GM12878 (cell line): Measurements from ENCODE around the gene CSH2. TPM values are rescaled to one million over a fixed set of nuclear protein-coding genes. Genes with fewer than 3 reads are reported as not detected.

Source experiments
- ATAC-seq: fragments of 200-7000 bp; cut with Tn5 transposase; 3 replicates; pipeline ENCODE4 v1.9.1; 2020; ENCODE audit warnings: mild to moderate bottlenecking, moderate library complexity
- BruUV-seq: library from RNA; stranded (reverse); fragments of 400-500 nt; replicated peaks from 2 replicates; lab custom pipeline; 2021; lab: Mats Ljungman, UMichigan
- CTCF ChIA-PET: fragments of 300-600 bp; sonication (Branson Sonifier 250); formaldehyde crosslinking; extraction: SDS; loops from one replicate; lab custom pipeline; 2021; ENCODE audit warnings: inconsistent platforms; lab: Yijun Ruan, JAX
- POLR2A ChIA-PET: fragments of 350-600 bp; formaldehyde crosslinking; extraction: SDS; loops from one replicate; lab custom pipeline; 2021; ENCODE audit warnings: inconsistent platforms; lab: Charles Lee
- RAD21 ChIA-PET: fragments of 300-600 bp; sonication (Branson Sonifier 250); formaldehyde crosslinking; loops from one replicate; lab custom pipeline; 2023; ENCODE audit warnings: antibody characterized with exemption; ENCODE audit not compliant: unreplicated experiment; lab: Charles Lee
- SMC1A ChIA-PET: fragments of 300-600 bp; sonication (Branson Sonifier 250); formaldehyde crosslinking; loops from one replicate; lab custom pipeline; 2023; ENCODE audit not compliant: unreplicated experiment, uncharacterized antibody; lab: Charles Lee
- DNase-seq: peaks from one replicate; pipeline ENCODE4 v3.0.0-alpha.2; 2011; ENCODE audit warnings: low read depth, low spot score
- FAIRE-seq: peaks from 3 replicates; lab custom pipeline; 2011; peaks lifted over from hg19 to GRCh38; lab: Jason Lieb, UNC
- H2AFZ ChIP-seq: 2 replicates; pipeline ENCODE4 v1.6.0; 2011; ENCODE audit warnings: low read depth, low read length, control low read depth; ENCODE audit not compliant: control insufficient read depth
- H3K27ac ChIP-seq: 2 replicates; pipeline ENCODE4 v1.5.1; 2011; ENCODE audit warnings: control low read depth; ENCODE audit not compliant: control insufficient read depth, insufficient read depth
- H3K27me3 ChIP-seq, 2 experiments: replicated peaks in 1 of 2; 2 replicates each; pipeline versions ENCODE4 v1.6.0 to v1.6.1; 2011; ENCODE audit warnings: low read length in 1 of 2; ENCODE audit not compliant: control insufficient read depth in 2 of 2, insufficient read depth in 2 of 2
- H3K36me3 ChIP-seq, 2 experiments: 2 replicates each; pipeline ENCODE4 v1.5.1; 2011; ENCODE audit warnings: low read length in 1 of 2; ENCODE audit not compliant: control insufficient read depth in 2 of 2, insufficient read depth in 2 of 2
- H3K4me1 ChIP-seq: 2 replicates; pipeline ENCODE4 v1.6.1; 2011; ENCODE audit warnings: mild to moderate bottlenecking, low read length, moderate library complexity, mixed read lengths; ENCODE audit not compliant: control insufficient read depth, insufficient read depth
- H3K4me2 ChIP-seq: 2 replicates; pipeline ENCODE4 v1.6.0; 2011; ENCODE audit warnings: control low read depth; ENCODE audit not compliant: control insufficient read depth, insufficient read depth
- H3K4me3 ChIP-seq: fragments of 200-600 bp; sonication (generic); 2 replicates; pipeline ENCODE4 v1.5.1; 2016
- H3K79me2 ChIP-seq: 2 replicates; pipeline ENCODE4 v1.6.0; 2011; ENCODE audit warnings: low read length; ENCODE audit not compliant: control insufficient read depth, insufficient read depth
- H3K9ac ChIP-seq: 2 replicates; pipeline ENCODE4 v1.8.0; 2011; ENCODE audit warnings: low read length, control low read depth, mixed read lengths; ENCODE audit not compliant: control insufficient read depth, insufficient read depth
- H3K9me3 ChIP-seq: replicated peaks from 3 replicates; pipeline ENCODE4 v1.5.1; 2011; ENCODE audit warnings: mild to moderate bottlenecking, low read length; ENCODE audit not compliant: control insufficient read depth, insufficient read depth
- H4K20me1 ChIP-seq: 2 replicates; pipeline ENCODE4 v1.6.0; 2011; ENCODE audit not compliant: control insufficient read depth, insufficient read depth
- ASH2L ChIP-seq: fragments of 300-600, 200-600 bp; sonication (generic); IDR thresholded peaks from 2 replicates; pipeline ENCODE4 v1.6.1; 2017; ENCODE audit warnings: low read depth, mild to moderate bottlenecking, borderline replicate concordance
- CBX3 ChIP-seq: fragments of 200-600 bp; sonication (generic); IDR thresholded peaks from 2 replicates; pipeline ENCODE4 v1.6.1; 2016; ENCODE audit warnings: low read depth, borderline replicate concordance
- CBX5 ChIP-seq: sonication (generic); IDR thresholded peaks from 2 replicates; pipeline ENCODE4 v1.6.1; 2016; ENCODE audit warnings: low read depth, moderate library complexity, mild to moderate bottlenecking, inconsistent platforms
- CHD2 ChIP-seq: IDR thresholded peaks from 2 replicates; pipeline ENCODE4 v1.6.1; 2011; ENCODE audit warnings: low read depth, low read length, improper control_type of control experiment, borderline replicate concordance
- MTA2 ChIP-seq: fragments of 450-650 bp; IDR thresholded peaks from 2 replicates; pipeline ENCODE4 v1.6.1; 2016; ENCODE audit warnings: low read depth, mild to moderate bottlenecking, moderate library complexity
- RAD51 ChIP-seq: fragments of 450-650 bp; IDR thresholded peaks from 2 replicates; pipeline ENCODE4 v1.6.1; 2016; ENCODE audit warnings: moderate library complexity, mild to moderate bottlenecking, inconsistent platforms
- SUPT20H ChIP-seq: IDR thresholded peaks from 2 replicates; pipeline ENCODE4 v1.6.1; 2011; ENCODE audit warnings: low read depth, mild to moderate bottlenecking, low read length, moderate library complexity, borderline replicate concordance; ENCODE audit not compliant: control insufficient read depth
- WRNIP1 ChIP-seq: IDR thresholded peaks from 2 replicates; pipeline ENCODE4 v1.6.1; 2011; ENCODE audit warnings: low read depth, low read length, improper control_type of control experiment, borderline replicate concordance
- WGBS: methylation state at CpG from one replicate; pipeline ENCODE4 v1.1.6; 2016; ENCODE audit warnings: low lambda C conversion rate; ENCODE audit not compliant: insufficient replicate concordance, insufficient coverage; ENCODE audit errors: missing lambda C conversion rate; 5-methylcytosine and 5-hydroxymethylcytosine counted together
- in situ Hi-C: fragments of 300-500 bp; cut with MboI; formaldehyde crosslinking; loops from 9 replicates; pipeline ENCODE4 v1.14.3; 2018; ENCODE audit warnings: mixed read lengths
- intact Hi-C: fragments of 100-400 bp; cut with micrococcal nuclease; formaldehyde crosslinking; loops from one replicate; pipeline ENCODE4 v1.14.2; 2022; ENCODE audit not compliant: unreplicated experiment
- polyA plus RNA-seq, 11 experiments: library from polyadenylated mRNA; depleted of rRNA in 4 of 11; unstranded in 6 of 11; stranded (reverse) in 5 of 11; fragments of >200 nt; fragmentation: Nextera tagmentation in 4 of 11; fragmentation: Illumina TruSeq in 1 of 11; extraction: Ambion mirVana in 4 of 11; extraction: Trizol in 1 of 11; gene quantifications; 1 replicate in 1 of 11; 2 replicates in 10 of 11; pipeline versions ENCODE4 v1.2.1 to v1.2.3, GENCODE V29; 2011 to 2016; ENCODE audit warnings: inconsistent platforms in 2 of 11, missing spikeins in 2 of 11, low read depth in 1 of 11
- total RNA-seq, 4 experiments: library from RNA; depleted of rRNA in 3 of 4; stranded (reverse); fragments of >200 nt in 3 of 4; fragmentation: Illumina TruSeq in 1 of 4; extraction: Trizol in 1 of 4; gene quantifications; 2 replicates each; pipeline versions ENCODE4 v1.2.1 to v1.2.3, GENCODE V29; 2013 to 2021
- TF ChIP-seq, protein P1 (sequence below): fragments of 450-650 bp; IDR thresholded peaks from 2 replicates; pipeline ENCODE4 v1.6.1; 2017; ENCODE audit warnings: mild to moderate bottlenecking, moderate library complexity
- TF ChIP-seq, protein P2 (sequence below): fragments of 450-650 bp; IDR thresholded peaks from 2 replicates; pipeline ENCODE4 v1.6.1; 2016; ENCODE audit warnings: mild to moderate bottlenecking

Gene CSH2
- total and polyA plus RNA-seq, 10 of the 15 experiments (the other 5 are each of a cell fraction or from before 2014, with no cell fraction given): not detected

DNA sequence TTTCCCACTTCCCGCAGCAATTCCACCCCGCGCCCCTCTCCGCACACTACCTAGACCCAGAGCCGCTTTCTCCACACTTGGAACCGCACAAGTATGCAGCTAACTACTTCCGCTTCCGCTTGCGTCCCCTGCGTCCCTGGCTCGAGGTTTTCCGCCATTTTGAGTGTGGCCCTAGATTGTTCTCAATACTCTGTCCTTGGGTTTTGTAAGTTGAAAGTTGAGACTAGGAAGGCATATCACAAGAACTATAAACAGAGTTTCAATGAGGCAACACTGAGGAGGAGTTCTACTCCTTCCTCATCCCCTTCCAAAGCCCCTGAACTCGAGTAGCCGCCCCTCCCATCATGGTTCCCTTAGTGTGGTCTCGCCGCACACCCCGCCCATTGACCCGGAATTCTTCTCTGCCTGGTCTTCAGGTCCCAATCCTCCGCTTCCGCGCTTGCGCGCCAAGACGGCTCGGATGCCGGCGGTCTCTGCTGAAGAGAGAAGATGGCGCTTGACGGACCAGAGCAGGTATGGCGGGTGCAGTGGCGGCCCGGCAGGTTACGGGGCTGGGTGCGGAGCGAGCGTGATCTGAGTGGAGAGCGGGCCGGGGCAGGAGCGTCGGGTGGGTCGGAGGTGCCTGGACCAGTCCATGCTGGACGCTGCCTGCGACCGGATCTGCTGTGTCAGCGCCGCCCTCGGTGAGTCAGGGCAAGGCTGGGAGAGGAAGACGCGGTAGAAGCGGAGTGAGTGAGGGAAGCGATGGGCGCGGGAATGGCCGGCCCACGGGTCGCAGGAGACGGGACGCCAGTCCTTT lies 46.3 kb downstream of the CSH2 start, which contains the start of the genes FTSJ3 and PSMC5 (continued):
- TF ChIP-seq CBX5: no peak

DNA sequence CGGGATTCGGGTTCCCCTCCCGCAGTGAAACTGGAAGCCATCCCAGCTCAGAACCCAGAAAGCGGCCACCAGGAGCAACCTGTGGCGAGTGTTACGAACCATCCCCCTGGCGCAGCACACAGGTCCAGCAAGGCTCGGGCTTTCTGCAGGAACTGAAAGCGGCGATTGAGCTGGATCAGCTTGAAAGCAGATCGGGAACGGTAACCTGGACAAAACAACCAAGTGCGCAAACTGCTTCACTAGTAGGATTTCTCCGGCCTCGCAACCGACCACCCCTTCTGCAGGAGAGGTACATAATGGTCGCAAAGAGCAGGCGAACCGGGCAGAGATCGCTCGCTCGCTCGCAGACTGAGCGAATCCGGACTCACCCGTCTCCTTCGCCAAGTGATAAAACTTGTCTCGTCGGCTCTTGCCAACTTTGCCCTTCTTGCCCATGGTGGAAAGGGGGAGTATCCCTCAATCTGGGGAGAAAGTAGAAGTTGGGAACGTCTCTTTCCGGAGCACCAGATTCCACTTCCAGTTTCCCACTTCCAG lies 46.9 kb downstream of the CSH2 start:
- H3K9ac ChIP-seq: peak overlapping the region; percentile 81
- FAIRE-seq (no peak), ATAC-seq (peak; percentile 7), DNase-seq (no peak)
- H3K4me1 ChIP-seq: peaks cover 17% of the 10 kb centered on the region
- H3K9me3 ChIP-seq: no peaks in the 10 kb centered on the region
- TSS peak; percentile 79 for BruUV-seq
- CTCF ChIA-PET: interaction anchor here (0.7 to 2.9 kb wide), 5 partner anchors 8 to 30 kb away, joined by 3 to 19 read pairs (median 4); partner anchors contain the start of gene SMARCD2
- H3K36me3 ChIP-seq: peaks cover 19 to 32% of the 10 kb centered on the region in 2 experiments
- in situ Hi-C loops: loop anchor here (25.0 kb wide), 1 partner anchor 389 kb away; the partner anchor contains the start of gene CYB561
- intact Hi-C loops: loop anchor here (1.0 to 2.0 kb wide), 3 partner anchors 13 to 128 kb away; partner anchors contain the start of gene CCDC47
- SMC1A ChIA-PET: interaction anchor here (0.5 to 1.1 kb wide), 3 partner anchors 9 to 428 kb away, joined by 3 to 4 read pairs (median 3); no protein-coding TSS in a partner anchor
- peak overlapping the region; percentile 97 for H2AFZ ChIP-seq
- H3K27me3 ChIP-seq: no peaks in the 10 kb centered on the region
- H3K27ac ChIP-seq: peak overlapping the region; percentile 95
- RAD21 ChIA-PET: no interaction called here
- H4K20me1 ChIP-seq: no peaks in the 10 kb centered on the region
- POLR2A ChIA-PET: interaction anchor here (0.8 to 4.4 kb wide), 5 partner anchors 15 to 125 kb away, joined by 3 to 22 read pairs (median 4); partner anchors contain the start of genes CCDC47 and DDX42
- peaks cover 48% of the 10 kb centered on the region for H3K79me2 ChIP-seq
- under 1% methylated on average over 31 of the region's 31 CpGs for WGBS
- peak overlapping the region; percentile 46 for H3K4me2 ChIP-seq
- H3K4me3 ChIP-seq: peak overlapping the region; percentile 83
- TF ChIP-seq, protein P1, sequence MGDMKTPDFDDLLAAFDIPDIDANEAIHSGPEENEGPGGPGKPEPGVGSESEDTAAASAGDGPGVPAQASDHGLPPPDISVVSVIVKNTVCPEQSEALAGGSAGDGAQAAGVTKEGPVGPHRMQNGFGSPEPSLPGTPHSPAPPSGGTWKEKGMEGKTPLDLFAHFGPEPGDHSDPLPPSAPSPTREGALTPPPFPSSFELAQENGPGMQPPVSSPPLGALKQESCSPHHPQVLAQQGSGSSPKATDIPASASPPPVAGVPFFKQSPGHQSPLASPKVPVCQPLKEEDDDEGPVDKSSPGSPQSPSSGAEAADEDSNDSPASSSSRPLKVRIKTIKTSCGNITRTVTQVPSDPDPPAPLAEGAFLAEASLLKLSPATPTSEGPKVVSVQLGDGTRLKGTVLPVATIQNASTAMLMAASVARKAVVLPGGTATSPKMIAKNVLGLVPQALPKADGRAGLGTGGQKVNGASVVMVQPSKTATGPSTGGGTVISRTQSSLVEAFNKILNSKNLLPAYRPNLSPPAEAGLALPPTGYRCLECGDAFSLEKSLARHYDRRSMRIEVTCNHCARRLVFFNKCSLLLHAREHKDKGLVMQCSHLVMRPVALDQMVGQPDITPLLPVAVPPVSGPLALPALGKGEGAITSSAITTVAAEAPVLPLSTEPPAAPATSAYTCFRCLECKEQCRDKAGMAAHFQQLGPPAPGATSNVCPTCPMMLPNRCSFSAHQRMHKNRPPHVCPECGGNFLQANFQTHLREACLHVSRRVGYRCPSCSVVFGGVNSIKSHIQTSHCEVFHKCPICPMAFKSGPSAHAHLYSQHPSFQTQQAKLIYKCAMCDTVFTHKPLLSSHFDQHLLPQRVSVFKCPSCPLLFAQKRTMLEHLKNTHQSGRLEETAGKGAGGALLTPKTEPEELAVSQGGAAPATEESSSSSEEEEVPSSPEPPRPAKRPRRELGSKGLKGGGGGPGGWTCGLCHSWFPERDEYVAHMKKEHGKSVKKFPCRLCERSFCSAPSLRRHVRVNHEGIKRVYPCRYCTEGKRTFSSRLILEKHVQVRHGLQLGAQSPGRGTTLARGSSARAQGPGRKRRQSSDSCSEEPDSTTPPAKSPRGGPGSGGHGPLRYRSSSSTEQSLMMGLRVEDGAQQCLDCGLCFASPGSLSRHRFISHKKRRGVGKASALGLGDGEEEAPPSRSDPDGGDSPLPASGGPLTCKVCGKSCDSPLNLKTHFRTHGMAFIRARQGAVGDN: no peak
- TF ChIP-seq CHD2 (no peak), CBX3 (no peak), RAD51 (no peak), ASH2L (0 out of 2 replicates have a peak, but pooled peaks have one; percentile 6), MTA2 (no peak), SUPT20H (no peak), WRNIP1 (0 out of 2 replicates have a peak, but pooled peaks have one; percentile 27)
- TF ChIP-seq, protein P2, sequence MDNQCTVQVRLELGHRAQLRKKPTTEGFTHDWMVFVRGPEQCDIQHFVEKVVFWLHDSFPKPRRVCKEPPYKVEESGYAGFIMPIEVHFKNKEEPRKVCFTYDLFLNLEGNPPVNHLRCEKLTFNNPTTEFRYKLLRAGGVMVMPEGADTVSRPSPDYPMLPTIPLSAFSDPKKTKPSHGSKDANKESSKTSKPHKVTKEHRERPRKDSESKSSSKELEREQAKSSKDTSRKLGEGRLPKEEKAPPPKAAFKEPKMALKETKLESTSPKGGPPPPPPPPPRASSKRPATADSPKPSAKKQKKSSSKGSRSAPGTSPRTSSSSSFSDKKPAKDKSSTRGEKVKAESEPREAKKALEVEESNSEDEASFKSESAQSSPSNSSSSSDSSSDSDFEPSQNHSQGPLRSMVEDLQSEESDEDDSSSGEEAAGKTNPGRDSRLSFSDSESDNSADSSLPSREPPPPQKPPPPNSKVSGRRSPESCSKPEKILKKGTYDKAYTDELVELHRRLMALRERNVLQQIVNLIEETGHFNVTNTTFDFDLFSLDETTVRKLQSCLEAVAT: no peak
